ENCODE data around the gene LTB. TPM values are rescaled to one million over a fixed set of nuclear protein-coding genes. Genes with fewer than 3 reads are reported as not detected.

The LTB gene
- total RNA-seq, 1 donor from 2014 or later: 10.0 TPM

- H3K4me1 ChIP-seq: peaks cover 37% of the 10 kb centered on the region
- DNase-seq: no peak
Observed at GRCh38 chr6:31586599-31587281, 4.5 kb upstream of the LTB start.

DNA sequence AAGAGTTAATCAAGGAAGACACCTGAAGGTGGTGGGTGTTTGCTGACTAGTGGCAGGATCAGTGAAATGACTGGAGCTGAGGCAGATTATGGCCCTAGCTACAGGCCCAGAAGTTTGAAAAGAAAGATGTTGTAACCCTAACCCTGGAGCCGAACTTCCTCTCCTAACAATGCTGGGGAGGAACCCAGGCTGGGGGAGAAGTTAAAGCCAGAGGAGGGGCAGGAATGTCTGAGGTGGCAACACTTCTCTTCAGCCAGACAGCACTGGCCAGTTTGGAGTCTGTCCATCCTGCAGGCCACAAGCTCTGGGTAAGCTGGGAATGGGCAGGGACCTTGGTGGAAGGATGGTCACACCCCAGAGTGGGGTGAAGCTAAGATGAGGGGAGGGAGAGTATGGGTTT lies 3.8 kb upstream of the LTB start, which contains the start of gene LST1:
TSS of gene LST1 (plus strand) at position 270 of the 400 bp plus-strand sequence. CDS start 1,023 bp downstream, outside the sequence.
- Histone ChIP-seq H3K9me3 (no peaks in the 10 kb centered on the region), H3K4me3 (peak within 1 kb of the TSS; percentile 44), H3K4me1 (peaks cover 40% of the 10 kb centered on the region), H3K27ac (peak within 1 kb of the TSS; percentile 64), H3K36me3 (no peaks in the 10 kb centered on the region), H3K27me3 (ENCODE audit: low read depth) (no peaks in the 10 kb centered on the region)
- intact Hi-C loops (cut with DNase I): no loop called here
- ATAC-seq (peak; percentile 50 to 66), DNase-seq (no peak)
- TF ChIP-seq, protein P1, sequence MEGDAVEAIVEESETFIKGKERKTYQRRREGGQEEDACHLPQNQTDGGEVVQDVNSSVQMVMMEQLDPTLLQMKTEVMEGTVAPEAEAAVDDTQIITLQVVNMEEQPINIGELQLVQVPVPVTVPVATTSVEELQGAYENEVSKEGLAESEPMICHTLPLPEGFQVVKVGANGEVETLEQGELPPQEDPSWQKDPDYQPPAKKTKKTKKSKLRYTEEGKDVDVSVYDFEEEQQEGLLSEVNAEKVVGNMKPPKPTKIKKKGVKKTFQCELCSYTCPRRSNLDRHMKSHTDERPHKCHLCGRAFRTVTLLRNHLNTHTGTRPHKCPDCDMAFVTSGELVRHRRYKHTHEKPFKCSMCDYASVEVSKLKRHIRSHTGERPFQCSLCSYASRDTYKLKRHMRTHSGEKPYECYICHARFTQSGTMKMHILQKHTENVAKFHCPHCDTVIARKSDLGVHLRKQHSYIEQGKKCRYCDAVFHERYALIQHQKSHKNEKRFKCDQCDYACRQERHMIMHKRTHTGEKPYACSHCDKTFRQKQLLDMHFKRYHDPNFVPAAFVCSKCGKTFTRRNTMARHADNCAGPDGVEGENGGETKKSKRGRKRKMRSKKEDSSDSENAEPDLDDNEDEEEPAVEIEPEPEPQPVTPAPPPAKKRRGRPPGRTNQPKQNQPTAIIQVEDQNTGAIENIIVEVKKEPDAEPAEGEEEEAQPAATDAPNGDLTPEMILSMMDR (IDR thresholded peaks at IDR 0.05): no peak

More at GRCh38 chr6:31586599-31587281, 4.5 kb upstream of the LTB start:
- peak overlapping the region; percentile 64 for H3K27ac ChIP-seq
- ATAC-seq: peak; percentile 77 to 82
- peak overlapping the region; percentile 44 for H3K4me3 ChIP-seq
- intact Hi-C loops (cut with DNase I): no loop called here
- TF ChIP-seq, protein P1 (IDR thresholded peaks at IDR 0.05): no peak
- no peaks in the 10 kb centered on the region for H3K9me3 ChIP-seq
- no peaks in the 10 kb centered on the region for H3K36me3 ChIP-seq
- H3K27me3 ChIP-seq (ENCODE audit: low read depth): no peaks in the 10 kb centered on the region

DNA sequence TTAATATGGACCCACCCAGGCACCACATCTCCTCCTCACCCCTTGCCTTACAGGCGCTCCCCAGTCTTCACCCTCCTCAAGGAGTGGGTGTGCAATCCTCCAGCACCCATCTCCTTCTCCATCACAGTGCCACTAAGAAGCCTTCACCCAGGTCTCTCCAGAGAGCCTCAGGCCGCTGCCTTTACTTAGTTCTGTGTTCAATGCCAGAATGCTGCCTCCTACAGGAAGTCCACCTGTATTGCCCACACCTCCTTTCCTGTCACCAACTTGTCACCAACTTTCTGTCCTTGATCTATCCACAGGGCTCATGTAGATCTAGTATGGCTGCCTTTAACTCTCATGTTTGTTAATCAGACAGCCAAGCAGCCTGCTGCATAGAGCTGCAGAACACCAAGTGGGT lies 3.3 kb upstream of the LTB start:
- Histone ChIP-seq H3K27ac (peak overlapping the region; percentile 64), H3K9me3 (no peaks in the 10 kb centered on the region), H3K27me3 (ENCODE audit: low read depth) (no peaks in the 10 kb centered on the region), H3K4me3 (no peak overlapping the region), H3K36me3 (no peaks in the 10 kb centered on the region), H3K4me1 (peaks cover 42% of the 10 kb centered on the region)
- ATAC-seq (no peak), DNase-seq (no peak)
- TF ChIP-seq, protein P1 (IDR thresholded peaks at IDR 0.05): peak; percentile 22
- intact Hi-C loops (cut with DNase I): no loop called here

DNA sequence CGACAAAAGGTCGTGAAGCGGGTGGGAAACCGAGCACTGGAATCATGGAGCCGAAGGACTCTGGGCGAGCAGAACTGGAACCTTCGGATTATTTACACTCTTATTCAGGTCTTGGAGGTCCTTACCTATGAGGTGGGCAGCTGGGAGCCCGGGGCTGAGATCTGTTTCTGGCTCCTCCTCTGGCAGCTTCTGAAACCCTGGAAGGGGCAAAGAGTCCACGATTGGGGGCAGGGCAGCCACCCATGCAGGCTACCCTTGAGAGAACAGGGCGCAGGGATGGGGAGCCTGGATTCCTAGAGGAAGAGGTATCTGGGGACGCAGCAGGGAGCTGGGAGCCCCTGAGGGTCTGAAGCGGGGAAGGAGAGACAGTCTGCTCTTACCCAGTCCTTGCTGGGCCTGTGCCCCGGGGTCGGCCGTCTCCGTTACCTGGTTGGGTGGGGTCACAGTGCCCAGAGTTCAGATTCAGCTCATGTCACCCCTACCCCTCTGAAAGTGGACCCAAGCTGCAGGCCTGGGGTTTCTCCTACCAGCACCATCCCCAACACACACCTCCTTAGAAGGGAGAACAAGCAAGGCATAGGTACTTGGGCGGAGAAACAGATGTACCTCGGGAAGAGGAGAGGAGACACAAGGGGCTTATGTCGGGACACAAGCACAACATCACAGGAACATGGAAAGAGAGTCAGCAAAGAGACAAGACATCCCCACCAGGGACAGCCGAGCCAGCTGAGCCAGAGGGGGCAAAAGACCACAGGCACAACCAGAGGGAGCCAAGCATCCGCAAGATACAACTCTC lies 592 bp downstream of the LTB start:
- DNase-seq: no peak
- H3K27me3 ChIP-seq (ENCODE audit: low read depth): no peaks in the 10 kb centered on the region
- ATAC-seq: peak; percentile 5 to 13
- no peaks in the 10 kb centered on the region for H3K9me3 ChIP-seq
- peaks cover 57% of the 10 kb centered on the region for H3K4me1 ChIP-seq
- intact Hi-C loops (cut with DNase I): no loop called here
- H3K4me3 ChIP-seq: peak overlapping the region; percentile 79
- no peaks in the 10 kb centered on the region for H3K36me3 ChIP-seq
- peak overlapping the region; percentile 84 for H3K27ac ChIP-seq
- TF ChIP-seq, protein P1 (IDR thresholded peaks at IDR 0.05): no peak

- Histone ChIP-seq H3K27ac (peak overlapping the region; percentile 84), H3K9me3 (no peaks in the 10 kb centered on the region), H3K4me3 (peak overlapping the region; percentile 79), H3K27me3 (ENCODE audit: low read depth) (no peaks in the 10 kb centered on the region), H3K36me3 (no peaks in the 10 kb centered on the region), H3K4me1 (peaks cover 52% of the 10 kb centered on the region)
- intact Hi-C loops (cut with DNase I): no loop called here
- peak; percentile 98 to 99 for ATAC-seq
- TF ChIP-seq, protein P1 (IDR thresholded peaks at IDR 0.05): peak; percentile 99
- DNase-seq: peak; percentile 94
Observed at GRCh38 chr6:31580807-31581433, 1.3 kb downstream of the LTB start.

All from lower lobe of right lung (tissue), 2 donors.